Prostate gland (tissue), 2 donors: Measurements from ENCODE around the gene SSU72. TPM values are rescaled to one million over a fixed set of nuclear protein-coding genes. Genes with fewer than 3 reads are reported as not detected.
"Not testable (repeated sequence)": the region's sequence is repeated elsewhere in the genome, so short reads cannot be mapped to it uniquely, and the experiment has no call there.

Experiments used
- DNase-seq: peaks from one replicate; pipeline ENCODE4 v3.0.0-alpha.2; 2019; ENCODE audit warnings: low spot score
- H3K27ac ChIP-seq, 2 donors: fragments of 200-600 bp; sonication (generic); 2 replicates each; pipeline ENCODE4 v1.5.1; 2017 to 2019
- H3K27me3 ChIP-seq: fragments of 200-600 bp; sonication (generic); replicated peaks from 2 replicates; pipeline ENCODE4 v1.5.1; 2019; ENCODE audit not compliant: insufficient read depth
- H3K36me3 ChIP-seq, 2 donors: fragments of 200-600 bp; sonication (generic); 1 replicate in 1 of 2; 2 replicates in 1 of 2; pipeline versions ENCODE4 v1.5.1 to v1.8.1; 2017 to 2019
- H3K4me1 ChIP-seq: fragments of 200-600 bp; sonication (generic); replicated peaks from 2 replicates; pipeline ENCODE4 v1.5.1; 2019
- H3K4me3 ChIP-seq, 2 donors: fragments of 200-600 bp; sonication (generic); 2 replicates each; pipeline ENCODE4 v1.5.1; 2017 to 2019
- H3K9me3 ChIP-seq: fragments of 200-600 bp; sonication (generic); 2 replicates; pipeline ENCODE4 v1.5.1; 2017
- CTCF ChIP-seq, 4 experiments: fragments of 200-600 bp in 2 of 4; fragments of 450-650 bp in 2 of 4; sonication (generic) in 2 of 4; IDR thresholded peaks; 1 replicate in 3 of 4; 2 replicates in 1 of 4; pipeline ENCODE4 v1.5.1; 2016 to 2019; ENCODE audit warnings: antibody characterized with exemption in 4 of 4, mild to moderate bottlenecking in 2 of 4, moderate library complexity in 2 of 4
- POLR2A ChIP-seq: fragments of 450-650 bp; IDR thresholded peaks from one replicate; pipeline ENCODE4 v1.6.1; 2016; ENCODE audit warnings: antibody characterized with exemption, mild to moderate bottlenecking
- POLR2AphosphoS5 ChIP-seq: sonication (generic); formaldehyde crosslinking; IDR thresholded peaks from one replicate; pipeline ENCODE4 v1.6.1; 2017; ENCODE audit warnings: antibody characterized with exemption
- WGBS: methylation state at CpG from one replicate; pipeline ENCODE4 v1.1.5; 2018; 5-methylcytosine and 5-hydroxymethylcytosine counted together
- intact Hi-C: fragments of 100-400 bp; cut with DNase I; formaldehyde crosslinking; loops from one replicate; pipeline ENCODE4 v1.14.2; 2022
- total RNA-seq, 2 donors: library from RNA; depleted of rRNA; stranded (reverse); fragments of >200 nt; gene quantifications; one replicate each; pipeline ENCODE4 v1.1.0, GENCODE V29; 2016

Gene SSU72
- total RNA-seq, 2 donors from 2014 or later = 173 to 203 TPM

- intact Hi-C loops = no loop called here
- WGBS = 32% methylated on average over 12 of the region's 12 CpGs
- Histone ChIP-seq H3K9me3 (no peaks in the 10 kb centered on the region), H3K36me3 (no peaks in the 10 kb centered on the region), H3K4me3 (no peak overlapping the region), H3K27me3 (peaks cover 7% of the 10 kb centered on the region), H3K27ac (no peak overlapping the region), H3K4me1 (no peaks in the 10 kb centered on the region)
- DNase-seq = no peak
- TF ChIP-seq POLR2AphosphoS5 = no peak
- TF ChIP-seq CTCF (IDR thresholded peaks at IDR 0.05) = no peak
- no peak for TF ChIP-seq POLR2A
Measured at GRCh38 chr1:1596493-1597274, 22.0 kb upstream of the SSU72 start.

- H3K4me3 ChIP-seq, H3K4me1 ChIP-seq, intact Hi-C loops, H3K36me3 ChIP-seq, H3K27me3 ChIP-seq, H3K9me3 ChIP-seq, DNase-seq, H3K27ac ChIP-seq: not testable (repeated sequence)
- WGBS = 82% methylated on average over 2 of the region's 2 CpGs
Measured at GRCh38 chr1:1595341-1595740, 20.7 kb upstream of the SSU72 start.

- H3K36me3 ChIP-seq = no peaks in the 10 kb centered on the region
- no peak for TF ChIP-seq POLR2A
- TF ChIP-seq CTCF (IDR thresholded peaks at IDR 0.05) = no peak
- no peak for TF ChIP-seq POLR2AphosphoS5
- 48% methylated on average over 10 of the region's 10 CpGs for WGBS
- no peak overlapping the region for H3K27ac ChIP-seq
- peaks cover 1% of the 10 kb centered on the region for H3K27me3 ChIP-seq
- no peak for DNase-seq
- H3K4me1 ChIP-seq = no peaks in the 10 kb centered on the region
- no peak overlapping the region for H3K4me3 ChIP-seq
- H3K9me3 ChIP-seq = no peaks in the 10 kb centered on the region
- intact Hi-C loops = no loop called here
Measured at GRCh38 chr1:1594602-1595260, 20.1 kb upstream of the SSU72 start.

- 77% methylated on average over 24 of the region's 24 CpGs for WGBS
- intact Hi-C loops = no loop called here
- no peak for DNase-seq
- H3K9me3 ChIP-seq = no peaks in the 10 kb centered on the region
- TF ChIP-seq POLR2AphosphoS5 (no peak), CTCF (IDR thresholded peaks at IDR 0.05) (no peak), POLR2A (no peak)
- H3K4me1 ChIP-seq = no peaks in the 10 kb centered on the region
- H3K4me3 ChIP-seq = no peak overlapping the region
- H3K27ac ChIP-seq = no peak overlapping the region
- H3K27me3 ChIP-seq = peaks cover 1% of the 10 kb centered on the region
- no peaks in the 10 kb centered on the region for H3K36me3 ChIP-seq
Measured at GRCh38 chr1:1593834-1594601, 19.4 kb upstream of the SSU72 start.

- no peaks in the 10 kb centered on the region for H3K4me1 ChIP-seq
- H3K9me3 ChIP-seq = no peaks in the 10 kb centered on the region
- H3K36me3 ChIP-seq = no peaks in the 10 kb centered on the region
- H3K27ac ChIP-seq = no peak overlapping the region
- intact Hi-C loops = no loop called here
- TF ChIP-seq CTCF (IDR thresholded peaks at IDR 0.05) = no peak
- no peak for TF ChIP-seq POLR2A
- TF ChIP-seq POLR2AphosphoS5 = no peak
- H3K4me3 ChIP-seq = no peak overlapping the region
- 86% methylated on average over 13 of the region's 13 CpGs for WGBS
- no peaks in the 10 kb centered on the region for H3K27me3 ChIP-seq
- DNase-seq = no peak
Measured at GRCh38 chr1:1591452-1591851, 16.8 kb upstream of the SSU72 start.
